Activated T-helper 1 cell treated with anti-CD3 and anti-CD28 coated beads, Interleukin-12 subunit alpha, Interleukin-12 subunit beta, Interleukin-2, Interleukin-4 antibody, amounts not matched to agents 30 ng/mL and 10 ng/mL and 1 ng/mL, durations not matched to agents 14 hours and 24 hours and 36 hours (primary cell): ENCODE results near the gene RNF111. TPM values are rescaled to one million over a fixed set of nuclear protein-coding genes. Genes with fewer than 3 reads are reported as not detected.
"Not testable (repeated sequence)": the region's sequence is repeated elsewhere in the genome, so short reads cannot be mapped to it uniquely, and the experiment has no call there.

Experiments used
- DNase-seq: peaks from one replicate; pipeline ENCODE4 v3.0.0; 2021; ENCODE audit warnings: low spot score
- H3K27ac Mint-ChIP-seq: one replicate; pipeline ENCODE4 v1.8.0; 2021; ENCODE audit warnings: mild to moderate bottlenecking, mixed read lengths
- H3K27me3 Mint-ChIP-seq: one replicate; pipeline ENCODE4 v1.8.0; 2022; ENCODE audit warnings: mild to moderate bottlenecking, moderate library complexity, mixed read lengths; ENCODE audit not compliant: insufficient read depth
- H3K36me3 Mint-ChIP-seq: one replicate; pipeline ENCODE4 v1.8.0; 2021; ENCODE audit warnings: low read depth, mixed read lengths
- H3K4me1 Mint-ChIP-seq: one replicate; pipeline ENCODE4 v1.8.0; 2021; ENCODE audit warnings: low read depth, mixed read lengths
- H3K4me3 Mint-ChIP-seq: one replicate; pipeline ENCODE4 v1.8.0; 2021; ENCODE audit warnings: mild to moderate bottlenecking, moderate library complexity, mixed read lengths
- H3K9me3 Mint-ChIP-seq: one replicate; pipeline ENCODE4 v1.8.0; 2021; ENCODE audit warnings: mixed read lengths
- intact Hi-C: fragments of 100-400 bp; cut with micrococcal nuclease; formaldehyde crosslinking; loops from one replicate; pipeline ENCODE4 v1.15.1; 2024
- total RNA-seq: library from RNA; stranded (reverse); gene quantifications from 2 replicates; pipeline ENCODE4 v1.2.3, GENCODE V29; 2022

Gene RNF111
- total RNA-seq, 1 donor from 2014 or later, result 35.3 TPM

DNA sequence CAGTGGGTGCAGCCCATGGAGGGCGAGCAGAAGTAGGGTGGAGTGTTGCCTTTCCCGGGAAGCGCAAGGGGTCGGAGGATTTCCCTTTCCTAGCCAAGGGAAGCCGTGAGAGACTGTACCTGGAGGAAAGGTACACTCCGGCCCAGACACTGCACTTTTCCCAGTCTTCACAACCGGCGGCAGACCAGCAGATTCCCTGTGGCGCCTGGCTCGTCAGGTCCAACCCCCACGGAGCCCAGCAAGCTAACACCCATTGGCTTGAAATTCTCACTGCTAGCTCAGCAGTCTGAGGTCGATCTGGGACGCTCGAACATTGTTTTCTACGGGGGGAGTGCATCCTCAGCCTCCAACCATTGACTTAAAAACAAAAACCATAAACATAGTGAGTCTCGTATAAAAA is 144.0 kb downstream of the RNF111 start:
- H3K27me3 Mint-ChIP-seq, result no peaks in the 10 kb centered on the region
- no peak overlapping the region for H3K4me3 Mint-ChIP-seq
- intact Hi-C loops, result no loop called here
- peaks cover 6% of the 10 kb centered on the region for H3K4me1 Mint-ChIP-seq
- H3K9me3 Mint-ChIP-seq, result peaks cover 21% of the 10 kb centered on the region
- peaks cover 69% of the 10 kb centered on the region for H3K36me3 Mint-ChIP-seq
- H3K27ac Mint-ChIP-seq, result no peak overlapping the region
- DNase-seq, result no peak

DNA sequence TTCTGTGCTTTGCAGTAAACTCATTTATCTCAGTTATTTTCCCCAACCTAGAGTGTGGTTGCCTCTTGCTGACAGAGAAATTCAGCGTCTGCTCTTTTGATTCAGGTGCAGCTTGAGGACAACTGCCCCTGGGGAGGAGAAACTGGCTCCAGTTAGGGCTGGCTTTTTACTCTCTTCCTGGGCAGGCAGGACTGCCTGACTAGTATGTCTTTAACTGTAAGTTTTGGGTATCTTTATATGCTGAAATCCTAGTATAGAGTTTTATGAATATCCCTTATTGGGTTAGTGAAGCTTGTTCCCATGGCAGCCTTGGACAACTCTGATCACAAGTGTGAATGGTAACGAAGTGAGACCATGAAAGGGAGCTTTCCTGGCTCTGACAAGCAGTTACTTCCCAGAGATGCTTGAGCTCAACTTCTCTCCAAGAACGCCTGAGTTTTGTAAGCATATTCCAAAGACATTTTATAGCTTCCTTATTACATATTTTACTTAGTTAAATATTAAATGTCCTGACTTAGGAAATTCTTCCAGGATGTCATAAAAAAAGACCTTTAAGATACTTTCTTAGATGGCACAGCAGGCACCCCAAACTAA is 144.6 kb downstream of the RNF111 start:
- Mint-ChIP-seq H3K4me3 (no peak overlapping the region), H3K9me3 (peaks cover 21% of the 10 kb centered on the region), H3K27ac (no peak overlapping the region), H3K4me1 (peaks cover 6% of the 10 kb centered on the region), H3K27me3 (no peaks in the 10 kb centered on the region), H3K36me3 (peaks cover 63% of the 10 kb centered on the region)
- DNase-seq, result no peak
- intact Hi-C loops, result no loop called here

DNA sequence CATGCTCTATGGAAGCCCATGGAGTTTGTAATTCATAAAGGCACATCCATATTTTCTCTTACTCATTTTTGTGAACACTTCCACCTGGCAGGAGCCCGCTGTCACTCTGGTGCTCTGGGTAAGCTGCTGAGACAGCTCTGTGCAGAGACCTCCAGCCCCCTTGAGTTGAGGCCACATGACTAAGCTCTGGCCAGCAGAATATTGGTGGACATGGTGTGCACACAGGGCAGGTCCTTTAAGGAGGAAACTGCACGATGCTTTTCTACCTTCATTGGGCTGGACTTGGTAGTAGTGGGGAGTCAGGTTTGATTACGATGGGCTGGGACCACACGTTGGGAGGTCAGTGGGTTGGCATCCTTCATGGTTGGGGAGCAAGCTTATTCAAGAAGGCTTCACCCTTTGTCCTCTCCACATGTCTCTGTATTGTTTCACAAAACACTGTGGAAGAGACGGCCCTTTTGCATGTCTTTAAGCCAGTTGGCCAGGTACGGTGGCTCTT is 146.5 kb downstream of the RNF111 start:
- H3K9me3 Mint-ChIP-seq, result peaks cover 13% of the 10 kb centered on the region
- peaks cover 59% of the 10 kb centered on the region for H3K36me3 Mint-ChIP-seq
- H3K4me1 Mint-ChIP-seq, result peaks cover 20% of the 10 kb centered on the region
- H3K27ac Mint-ChIP-seq, result no peak overlapping the region
- intact Hi-C loops, result no loop called here
- no peak overlapping the region for H3K4me3 Mint-ChIP-seq
- no peak for DNase-seq
- H3K27me3 Mint-ChIP-seq, result no peaks in the 10 kb centered on the region

DNA sequence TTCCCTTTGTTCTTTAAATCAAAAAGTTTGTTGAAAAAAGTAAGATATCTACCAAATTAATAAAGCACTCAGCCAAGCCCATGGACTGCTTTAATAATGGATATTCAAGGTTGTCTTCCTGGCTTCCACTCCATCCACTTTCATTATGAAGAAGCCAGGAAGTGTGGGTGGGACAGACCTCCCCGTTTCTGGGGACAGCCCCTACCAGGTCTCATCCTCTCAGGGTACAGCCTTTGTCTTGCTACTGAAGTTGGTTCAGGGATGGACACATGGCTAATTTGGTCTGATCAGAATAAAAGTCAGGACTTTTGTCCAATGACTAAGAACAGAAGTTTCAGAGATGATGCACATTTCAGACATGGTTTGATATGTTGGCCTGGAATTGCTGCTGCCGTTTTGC is 150.1 kb downstream of the RNF111 start:
- H3K4me3 Mint-ChIP-seq, result peak overlapping the region; percentile 45
- peaks cover 49% of the 10 kb centered on the region for H3K36me3 Mint-ChIP-seq
- intact Hi-C loops, result loop anchor here (2.0 kb wide), 1 partner anchor 33 kb away; the partner anchor contains the start of gene CCNB2

DNA sequence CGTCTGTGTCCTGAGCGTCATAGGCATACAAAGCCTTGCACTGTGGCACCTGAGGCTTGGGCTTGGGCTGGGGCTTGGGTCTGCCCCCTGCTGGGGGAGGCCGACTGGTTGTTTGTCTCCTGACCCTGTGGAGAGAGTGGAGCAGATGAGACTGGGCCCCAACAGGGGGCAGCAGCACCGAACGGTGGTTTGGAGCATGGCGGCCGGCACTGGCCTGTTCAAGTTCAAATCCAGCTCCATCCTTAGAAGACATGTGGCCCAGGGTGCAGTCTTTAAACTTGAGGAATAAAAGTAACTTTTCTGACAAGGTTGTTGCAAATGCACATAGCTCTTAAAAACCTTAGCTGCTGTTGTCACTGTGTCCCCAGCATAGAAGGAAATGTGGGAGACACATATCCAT is 150.8 kb downstream of the RNF111 start:
- Mint-ChIP-seq H3K9me3 (no peaks in the 10 kb centered on the region), H3K4me3 (no peak overlapping the region), H3K4me1 (peaks cover 48% of the 10 kb centered on the region), H3K27me3 (no peaks in the 10 kb centered on the region), H3K36me3 (peaks cover 50% of the 10 kb centered on the region), H3K27ac (peak overlapping the region; percentile 88)
- intact Hi-C loops, result loop anchor here (1.0 kb wide), 1 partner anchor 158 kb away; no protein-coding TSS in a partner anchor
- peak; percentile 37 for DNase-seq

More for the DNA sequence above, 150.1 kb downstream of the RNF111 start:
- H3K27me3 Mint-ChIP-seq, result no peaks in the 10 kb centered on the region
- peak overlapping the region; percentile 88 for H3K27ac Mint-ChIP-seq
- H3K9me3 Mint-ChIP-seq, result no peaks in the 10 kb centered on the region
- H3K4me1 Mint-ChIP-seq, result peaks cover 44% of the 10 kb centered on the region
- no peak for DNase-seq

DNA sequence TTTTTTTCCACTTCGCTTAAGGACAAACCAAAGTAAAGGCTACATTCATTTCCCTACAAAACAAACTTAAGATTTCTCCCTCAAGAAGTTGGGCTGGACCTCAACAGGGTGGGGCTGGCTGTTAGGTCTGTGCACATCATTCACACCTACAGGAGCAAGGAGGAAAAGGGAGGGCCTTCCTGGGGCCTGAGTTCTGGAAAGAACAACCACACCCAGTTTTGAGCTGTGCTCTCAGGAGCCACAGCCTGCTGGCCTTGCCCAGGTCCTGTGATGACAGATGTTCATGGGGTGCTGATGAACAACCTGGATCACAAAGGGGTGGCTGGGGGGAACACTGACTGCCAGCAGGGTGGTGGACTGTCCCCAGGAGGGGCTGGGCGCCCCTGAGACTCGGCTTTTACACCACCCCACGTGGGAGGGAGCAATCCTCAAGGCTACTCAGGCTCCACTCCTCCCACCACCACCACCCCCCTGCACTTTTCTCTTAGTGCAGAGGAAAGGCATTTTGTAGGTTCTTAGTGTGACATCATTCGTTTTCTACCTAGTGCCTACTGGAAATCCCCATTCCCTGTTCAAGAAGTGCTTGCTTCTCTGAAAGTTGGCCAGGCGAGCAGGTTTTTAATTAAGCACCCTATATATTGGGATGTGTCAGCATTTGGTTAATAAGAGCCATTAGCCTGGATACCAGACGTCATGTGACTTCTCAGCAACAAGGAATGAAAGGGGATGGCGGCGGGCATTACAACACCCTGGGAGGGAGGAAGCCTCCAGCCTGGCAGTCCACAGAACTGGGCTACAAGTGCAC is 153.2 kb downstream of the RNF111 start:
- no peak overlapping the region for H3K4me3 Mint-ChIP-seq
- no peaks in the 10 kb centered on the region for H3K27me3 Mint-ChIP-seq
- peaks cover 40% of the 10 kb centered on the region for H3K36me3 Mint-ChIP-seq
- DNase-seq, result no peak
- H3K27ac Mint-ChIP-seq, result peak overlapping the region; percentile 77
- intact Hi-C loops, result no loop called here
- H3K9me3 Mint-ChIP-seq, result no peaks in the 10 kb centered on the region
- peaks cover 48% of the 10 kb centered on the region for H3K4me1 Mint-ChIP-seq

DNA sequence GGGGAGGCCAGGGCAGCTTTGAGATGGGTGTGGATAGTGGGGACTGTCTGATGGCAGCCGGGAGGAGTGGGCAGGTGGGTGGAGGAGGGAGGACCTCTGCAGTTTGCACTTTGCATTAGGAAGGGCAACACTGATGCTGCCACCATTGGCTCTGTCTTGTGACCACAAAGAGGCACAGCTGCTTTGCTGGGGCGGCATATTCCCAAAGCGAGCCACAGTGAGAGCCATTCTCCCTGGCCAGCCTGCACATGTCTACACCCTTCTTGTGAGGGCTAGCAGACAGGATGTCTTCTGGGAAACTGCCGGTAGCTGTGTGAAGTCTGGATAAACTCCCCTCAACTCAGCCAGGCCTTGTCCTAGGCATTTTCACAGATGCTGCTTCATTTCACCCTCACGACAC is 155.8 kb downstream of the RNF111 start:
- H3K27me3 Mint-ChIP-seq, result no peaks in the 10 kb centered on the region
- H3K4me3 Mint-ChIP-seq, result no peak overlapping the region
- no peak overlapping the region for H3K27ac Mint-ChIP-seq
- peaks cover 28% of the 10 kb centered on the region for H3K36me3 Mint-ChIP-seq
- no peaks in the 10 kb centered on the region for H3K9me3 Mint-ChIP-seq
- DNase-seq, result no peak
- H3K4me1 Mint-ChIP-seq, result peaks cover 35% of the 10 kb centered on the region
- intact Hi-C loops, result no loop called here

DNA sequence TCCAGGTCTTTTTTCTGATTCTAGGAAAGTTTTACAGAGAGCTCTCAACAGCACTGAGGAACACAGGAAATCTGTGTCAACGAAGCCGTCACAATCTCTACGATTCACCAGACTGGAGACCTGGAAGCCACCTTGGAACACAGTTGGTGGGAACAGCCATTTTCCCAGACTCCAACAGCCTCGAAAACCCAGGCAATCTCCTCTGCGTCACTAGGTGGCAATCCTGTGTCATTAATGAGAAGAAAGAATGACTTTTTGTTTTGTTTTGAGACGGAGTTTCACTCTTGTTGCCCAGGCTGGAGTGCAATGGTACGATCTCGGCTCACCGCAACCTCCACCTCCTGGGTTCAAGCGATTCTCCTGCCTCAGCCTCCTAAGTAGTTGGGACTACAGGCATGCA is 157.1 kb downstream of the RNF111 start:
- DNase-seq, H3K27ac Mint-ChIP-seq, H3K9me3 Mint-ChIP-seq, H3K4me3 Mint-ChIP-seq, intact Hi-C loops, H3K27me3 Mint-ChIP-seq: not testable (repeated sequence)
- H3K4me1 Mint-ChIP-seq, result peaks cover 22% of the 10 kb centered on the region
- H3K36me3 Mint-ChIP-seq, result peaks cover 21% of the 10 kb centered on the region

Other genes starting within 250 kb of the RNF111 start
- 98.7 and 116 TPM in 2 replicates for gene ADAM10, start 238.0 kb upstream of the RNF111 start, total RNA-seq
- 9.0 and 9.7 TPM in 2 replicates for gene MINDY2, start 216.4 kb upstream of the RNF111 start, total RNA-seq
- gene SLTM, start 54.0 kb upstream of the RNF111 start, total RNA-seq, result 142 and 143 TPM in 2 replicates
- gene CCNB2, start 117.5 kb downstream of the RNF111 start, total RNA-seq, result 36.6 and 38.2 TPM in 2 replicates
- gene LDHAL6B, start 219.2 kb downstream of the RNF111 start, total RNA-seq, result not detected in 2 replicates